Right ventricle myocardium superior (tissue), 1 donor: ENCODE results near the gene ALG2. TPM values are rescaled to one million over a fixed set of nuclear protein-coding genes. Genes with fewer than 3 reads are reported as not detected.
A peak's percentile ranks its signal among the peaks of the same experiment; 100 is the strongest.

ENCODE experiments used
- ATAC-seq: fragments of 200-7000 bp; cut with Tn5 transposase; one replicate; pipeline ENCODE4 v1.9.1; 2020; ENCODE audit warnings: mild to moderate bottlenecking; ENCODE audit not compliant: poor library complexity
- DNase-seq: peaks from one replicate; pipeline ENCODE4 v3.0.0-alpha.2; 2020
- intact Hi-C: fragments of 100-400 bp; cut with DNase I; formaldehyde crosslinking; loops from one replicate; pipeline ENCODE4 v1.11.2; 2022
- long read RNA-seq: library from polyadenylated mRNA; unstranded; transcript quantifications from one replicate; pipeline ENCODE4 v2.0.0, GENCODE V29; 2021
- total RNA-seq: library from RNA; stranded (reverse); fragmentation: NEBNext Ultra II Directional; extraction: Animal tissue kit (Norgen Biotek cat#: 25700); gene quantifications from one replicate; pipeline ENCODE4 v1.2.1, GENCODE V29; 2021
- donor health status: DM: no; HTN: yes; CAD: no; lungs with severe emphysema.

ALG2 gene
- 14.4 TPM for total RNA-seq
- long read RNA-seq, transcript ALG2-203 (2 exons, 1,880 nt): major isoform, 30 of 31 reads
- long read RNA-seq, partial matches to known transcripts: 0 of 31 reads
- long read RNA-seq, other reads (novel, unspliced or antisense): 0 of 31 reads

DNA sequence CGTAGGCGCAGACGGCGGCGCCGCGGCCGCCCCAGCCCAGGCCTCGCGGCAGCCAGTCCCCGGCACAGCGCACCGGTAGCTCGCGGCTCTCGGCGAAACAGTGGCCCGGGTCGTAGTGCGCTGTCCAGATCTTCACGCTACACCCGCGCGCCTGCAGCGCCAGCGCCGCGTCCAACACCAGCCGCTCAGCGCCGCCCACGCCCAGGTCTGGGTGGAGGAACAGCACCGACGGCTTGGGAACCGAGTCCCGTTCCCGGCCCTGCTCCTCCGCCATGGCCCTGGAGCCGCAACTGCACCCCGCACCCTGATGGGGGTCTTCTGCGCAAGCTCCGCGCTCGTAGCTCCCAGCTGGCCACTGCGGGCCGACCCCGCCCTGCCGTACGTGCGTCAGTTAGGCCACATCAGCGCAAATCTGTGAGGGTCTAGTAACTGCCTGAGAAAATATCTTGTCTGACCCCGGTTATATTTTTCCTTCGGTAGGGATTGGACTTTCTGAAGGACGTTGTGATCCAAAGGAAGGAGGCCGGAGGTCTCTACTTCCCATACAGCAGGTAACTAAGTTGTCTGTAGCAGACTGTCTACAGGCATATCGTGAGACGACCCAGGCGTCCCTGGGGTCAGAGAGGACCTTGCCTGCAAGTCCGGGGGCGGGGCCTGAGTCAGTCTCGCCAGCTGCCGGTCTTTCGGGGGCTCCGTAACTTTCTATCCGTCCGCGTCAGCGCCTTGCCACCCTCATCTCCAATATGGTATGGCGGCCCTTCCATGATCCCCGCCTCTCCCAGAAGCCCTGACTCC, at the start of gene ALG2, which contains the start of gene SEC61B:
TSS of gene ALG2 (minus strand) at position 322 of the 795 bp plus-strand sequence. CDS start at position 274, 48 bp downstream.
TSS of gene SEC61B (plus strand) at position 662 of the 795 bp plus-strand sequence. CDS start at position 744, 82 bp downstream.
- intact Hi-C loops: no loop called here
- ATAC-seq (peak; percentile 99), DNase-seq (peak; percentile 96)

GRCh38 chr9:99270491-99270890, 48.7 kb upstream of the ALG2 start:
- intact Hi-C loops: no loop called here
- no peak for ATAC-seq
- no peak for DNase-seq

GRCh38 chr9:99269416-99269815, 47.7 kb upstream of the ALG2 start:
- intact Hi-C loops: no loop called here
- DNase-seq (no peak), ATAC-seq (no peak)

GRCh38 chr9:99266255-99267023, 44.7 kb upstream of the ALG2 start:
- ATAC-seq (peak; percentile 88), DNase-seq (peak; percentile 78)
- intact Hi-C loops: no loop called here

DNA sequence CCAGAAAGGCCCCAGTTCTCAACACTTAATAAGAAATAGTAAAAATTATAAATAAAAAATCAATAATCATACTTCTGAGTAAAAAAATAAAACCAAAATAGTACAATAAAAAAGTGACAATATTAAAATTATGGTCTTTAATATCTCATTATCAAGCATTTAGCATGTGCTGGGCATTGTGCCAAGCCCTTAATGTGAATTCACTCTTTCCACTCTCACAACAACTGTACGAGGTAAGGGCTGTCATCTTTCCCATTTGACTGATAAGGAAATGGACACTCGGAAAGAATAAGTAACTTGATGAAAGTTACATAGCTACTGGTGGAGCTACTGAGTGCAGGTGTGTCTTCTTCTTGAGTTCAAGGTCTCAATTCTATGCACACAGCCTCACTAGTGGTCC, 43.9 kb upstream of the ALG2 start:
- DNase-seq: no peak
- intact Hi-C loops: no loop called here
- no peak for ATAC-seq

DNA sequence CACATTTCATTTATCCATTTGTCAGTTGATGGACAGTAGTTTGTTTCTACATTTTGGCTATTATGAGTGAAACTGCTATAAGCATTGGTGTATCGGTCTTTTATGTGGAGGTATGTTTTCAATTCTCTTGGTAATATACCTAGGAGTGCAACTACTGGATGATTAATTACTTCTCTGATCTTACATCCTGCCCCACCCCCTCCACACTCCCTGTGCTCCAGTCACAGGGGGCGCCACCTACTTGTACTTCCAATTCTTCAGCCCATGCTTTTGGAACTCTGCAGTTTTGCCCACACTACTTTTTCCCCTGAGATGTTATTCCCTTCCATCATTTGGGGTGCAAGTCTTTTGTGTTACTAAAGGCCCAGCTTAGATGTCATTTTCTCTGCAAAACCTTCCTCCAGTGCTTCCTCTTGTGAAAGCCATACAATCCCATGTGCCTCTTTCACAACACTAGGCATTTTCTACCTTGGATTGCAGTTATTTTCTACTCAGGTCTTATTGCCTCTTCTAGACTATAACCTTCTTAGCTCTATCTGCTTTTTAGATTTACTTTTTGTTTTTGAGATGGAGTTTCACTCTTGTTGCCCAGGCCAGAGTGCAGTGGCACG, 42.4 kb upstream of the ALG2 start:
- intact Hi-C loops: no loop called here
- DNase-seq (no peak), ATAC-seq (no peak)

GRCh38 chr9:99262949-99263418, 41.2 kb upstream of the ALG2 start:
- intact Hi-C loops: no loop called here
- ATAC-seq: no peak
- DNase-seq: no peak

DNA sequence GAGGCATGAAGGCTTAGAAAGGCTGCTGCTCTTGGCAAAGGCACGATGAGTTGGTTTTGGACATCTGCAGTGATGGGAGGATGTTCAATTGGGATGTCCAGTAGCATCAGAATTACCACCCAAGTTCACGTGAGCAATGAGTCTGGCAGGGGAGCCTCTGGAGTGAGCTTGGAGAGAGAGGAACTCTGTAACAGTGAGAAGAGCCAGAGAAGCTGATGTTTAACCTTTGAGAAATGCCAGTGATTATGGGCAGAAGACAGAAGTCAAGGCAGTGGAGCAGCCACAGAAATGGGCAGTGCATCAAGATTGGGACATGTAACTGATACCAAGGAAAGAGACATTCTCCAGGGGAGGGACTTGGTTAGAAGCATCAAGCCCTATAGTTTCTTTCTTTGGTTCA, 40.2 kb upstream of the ALG2 start:
- ATAC-seq (no peak), DNase-seq (no peak)
- intact Hi-C loops: no loop called here

GRCh38 chr9:99259231-99259918, 37.6 kb upstream of the ALG2 start:
- DNase-seq: peak; percentile 94
- peak; percentile 96 for ATAC-seq
- intact Hi-C loops: no loop called here

- intact Hi-C loops: no loop called here
- ATAC-seq (no peak), DNase-seq (no peak)
Observed at GRCh38 chr9:99257723-99258389, 36.1 kb upstream of the ALG2 start.

DNA sequence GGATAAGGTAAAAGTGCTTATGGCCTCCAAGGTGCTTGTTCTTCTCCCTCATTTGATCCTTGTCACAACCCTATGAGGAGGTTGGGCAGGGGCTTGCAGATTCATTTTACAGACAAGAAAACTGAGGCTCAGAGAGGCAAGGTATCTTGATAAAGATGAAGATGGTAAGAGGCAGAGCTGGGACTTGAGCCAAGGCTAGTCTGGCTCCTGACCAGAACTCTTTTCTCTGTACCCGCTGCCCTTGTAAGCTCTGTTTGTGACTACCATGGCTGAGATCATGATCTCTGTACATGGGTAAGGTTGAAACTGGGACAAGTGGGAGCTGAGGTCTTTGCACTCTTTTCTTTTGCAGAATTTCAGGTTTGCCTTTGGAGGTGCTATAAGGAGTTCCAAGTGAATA, 33.9 kb upstream of the ALG2 start:
- peak; percentile 47 for DNase-seq
- intact Hi-C loops: no loop called here
- ATAC-seq: no peak

DNA sequence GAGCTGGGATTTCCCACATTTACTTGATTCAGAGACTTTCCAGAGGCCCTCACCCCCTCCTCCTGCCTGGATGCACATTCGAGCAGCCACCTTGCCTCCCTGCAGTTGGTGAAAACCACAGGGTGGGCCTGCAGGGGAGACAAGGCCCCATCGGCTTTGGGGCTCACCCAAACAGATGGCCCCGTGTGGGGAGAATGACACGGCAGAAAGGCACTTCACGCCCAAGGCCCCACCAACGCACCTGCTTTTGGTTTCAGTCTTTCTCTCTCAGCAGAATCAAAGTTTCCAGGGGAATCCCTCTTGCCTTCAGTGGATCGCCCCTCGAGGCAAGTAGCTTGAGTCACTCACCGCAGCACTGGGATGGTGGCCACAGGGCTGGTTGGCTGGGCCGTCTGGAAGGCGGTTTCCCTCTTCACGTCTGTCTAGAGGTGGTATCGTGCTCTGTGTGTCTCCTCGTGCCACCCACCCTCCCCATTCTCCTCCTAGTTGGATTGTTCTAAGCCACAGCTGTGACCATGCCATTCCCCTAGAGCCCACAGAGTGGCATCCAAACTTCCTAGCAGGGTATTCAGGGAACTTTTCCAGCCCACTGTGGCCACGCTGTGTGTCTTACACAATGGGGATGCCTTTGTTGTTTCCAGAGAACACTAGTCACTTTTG, 32.2 kb upstream of the ALG2 start:
- intact Hi-C loops: no loop called here
- DNase-seq (no peak), ATAC-seq (no peak)

- ATAC-seq (no peak), DNase-seq (no peak)
- intact Hi-C loops: no loop called here
Observed at GRCh38 chr9:99253134-99253533, 31.4 kb upstream of the ALG2 start.

- DNase-seq (no peak), ATAC-seq (no peak)
- intact Hi-C loops: no loop called here
Observed at GRCh38 chr9:99251157-99251556, 29.4 kb upstream of the ALG2 start.

DNA sequence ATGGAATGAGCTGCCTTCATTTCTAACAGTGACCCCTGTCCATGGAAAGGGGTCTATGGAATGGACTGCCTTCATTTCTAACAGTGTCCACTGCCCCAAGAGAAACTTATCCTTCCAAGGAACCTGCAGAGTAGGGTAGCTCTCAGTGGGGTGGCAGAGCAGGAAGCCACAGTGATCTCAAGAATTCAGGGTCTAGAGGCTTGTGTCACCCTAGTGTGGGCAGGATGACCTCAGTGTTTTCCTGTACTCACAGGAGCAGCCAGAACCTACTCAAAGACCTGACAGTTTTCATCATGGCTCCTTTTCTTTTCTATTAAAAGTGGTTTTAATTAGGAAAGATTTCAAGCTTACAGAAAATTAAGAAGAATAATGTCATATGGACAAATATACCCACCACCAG, 27.9 kb upstream of the ALG2 start:
- DNase-seq: no peak
- intact Hi-C loops: no loop called here
- no peak for ATAC-seq

- ATAC-seq (no peak), DNase-seq (no peak)
- intact Hi-C loops: no loop called here
Observed at GRCh38 chr9:99244344-99245260, 22.9 kb upstream of the ALG2 start.

DNA sequence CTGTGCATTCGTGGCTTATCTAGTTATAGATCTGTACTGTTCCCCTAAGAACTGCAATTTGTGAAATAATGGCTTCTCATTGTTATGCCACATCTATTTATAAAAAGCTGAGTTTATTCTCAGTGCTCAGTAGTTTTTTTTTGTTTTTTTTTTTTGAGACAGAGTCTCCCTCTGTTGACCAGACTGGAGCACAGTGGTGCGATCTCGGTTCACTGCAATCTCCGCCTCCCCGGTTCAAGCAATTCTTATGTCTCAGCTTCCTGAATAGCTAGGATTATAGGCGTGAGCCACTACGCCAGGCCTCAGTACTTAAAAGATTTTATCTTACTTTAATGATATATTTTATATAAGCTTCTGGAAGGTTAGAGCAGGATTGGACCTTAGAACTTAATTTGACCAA, 19.4 kb upstream of the ALG2 start:
- DNase-seq: no peak
- intact Hi-C loops: no loop called here
- peak; percentile 37 for ATAC-seq
